ENCODE data around the gene CFHR5.
"Not testable (repeated sequence)": the region's sequence is repeated elsewhere in the genome, so short reads cannot be mapped to it uniquely, and the experiment has no call there.

CFHR5 gene

DNA sequence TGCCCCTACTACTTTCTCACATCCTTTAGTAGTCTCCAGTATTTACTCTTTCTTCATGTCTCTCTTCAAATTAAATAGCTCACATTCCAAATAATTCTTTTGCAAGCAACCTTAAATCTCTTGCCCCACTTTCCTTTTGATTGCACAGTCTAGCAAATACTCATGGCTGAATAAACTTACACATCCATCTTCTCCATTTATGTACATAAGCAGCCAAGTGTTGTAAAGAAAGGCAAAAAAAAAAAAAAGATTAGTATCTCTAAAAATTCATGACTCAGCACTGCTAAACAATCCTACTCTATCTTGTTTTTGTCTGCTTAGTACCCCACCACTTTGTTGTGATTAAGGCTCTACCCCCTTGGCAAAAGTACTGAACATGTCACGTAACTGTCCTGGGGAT is 47.1 kb downstream of the CFHR5 start:
- no peak for DNase-seq

- DNase-seq: no peak
Observed at GRCh38 chr1:197027359-197027758, 50.0 kb downstream of the CFHR5 start.

DNA sequence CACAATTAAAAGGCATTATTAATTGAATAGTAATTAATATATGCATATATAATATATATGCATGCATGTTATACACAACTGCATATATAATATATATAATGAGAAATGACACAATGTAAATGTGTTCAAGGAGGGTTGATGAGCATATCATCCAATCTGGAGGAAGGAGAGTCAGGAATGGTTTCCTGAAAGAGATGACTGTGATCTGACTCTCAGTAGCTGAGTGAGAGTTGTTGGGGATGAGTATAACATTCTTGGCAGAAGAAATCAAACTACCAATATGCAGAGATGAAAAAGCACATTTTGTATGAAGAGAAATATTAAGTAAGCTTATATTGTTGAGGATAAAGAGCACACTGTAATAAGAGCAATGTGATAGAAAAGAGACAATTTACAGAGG is 52.4 kb downstream of the CFHR5 start:
- DNase-seq: no peak

DNA sequence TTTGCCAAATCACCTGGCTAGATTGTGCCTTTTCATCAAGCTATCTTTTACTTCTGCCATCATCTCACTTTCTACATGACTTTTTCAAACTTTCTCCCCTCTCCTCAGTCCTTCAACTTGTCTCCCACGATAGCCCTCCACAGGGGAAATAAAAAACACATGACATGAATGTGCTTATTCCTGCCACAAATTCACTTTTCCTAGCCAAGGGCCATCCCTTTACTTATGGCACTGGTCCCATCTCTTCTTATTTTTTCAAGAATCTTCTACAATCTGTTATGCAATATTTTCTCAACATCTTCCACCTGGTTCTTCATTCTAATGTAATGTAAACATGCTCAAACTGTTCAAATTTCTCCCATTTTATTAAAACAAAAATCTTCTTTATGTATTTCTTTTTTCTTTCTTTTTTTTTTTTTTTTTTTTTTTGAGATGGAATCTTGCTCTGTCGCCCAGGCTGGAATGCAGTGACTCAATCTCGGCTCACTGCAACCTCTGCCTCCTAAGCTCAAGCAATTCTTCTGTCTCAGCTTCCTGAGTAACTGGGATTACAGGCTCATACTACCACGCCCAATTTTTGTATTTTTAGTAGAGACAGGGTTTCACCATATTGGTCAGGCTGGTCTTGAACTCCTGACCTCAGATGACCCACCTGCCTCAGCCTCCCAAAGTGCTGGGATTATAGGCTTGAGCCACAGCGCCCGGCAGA is 57.4 kb downstream of the CFHR5 start:
- not testable (repeated sequence) for DNase-seq

GRCh38 chr1:197036861-197037260 is 59.5 kb downstream of the CFHR5 start:
- DNase-seq: no peak

- DNase-seq: no peak
Observed at GRCh38 chr1:197041486-197042353, 64.4 kb downstream of the CFHR5 start.

DNA sequence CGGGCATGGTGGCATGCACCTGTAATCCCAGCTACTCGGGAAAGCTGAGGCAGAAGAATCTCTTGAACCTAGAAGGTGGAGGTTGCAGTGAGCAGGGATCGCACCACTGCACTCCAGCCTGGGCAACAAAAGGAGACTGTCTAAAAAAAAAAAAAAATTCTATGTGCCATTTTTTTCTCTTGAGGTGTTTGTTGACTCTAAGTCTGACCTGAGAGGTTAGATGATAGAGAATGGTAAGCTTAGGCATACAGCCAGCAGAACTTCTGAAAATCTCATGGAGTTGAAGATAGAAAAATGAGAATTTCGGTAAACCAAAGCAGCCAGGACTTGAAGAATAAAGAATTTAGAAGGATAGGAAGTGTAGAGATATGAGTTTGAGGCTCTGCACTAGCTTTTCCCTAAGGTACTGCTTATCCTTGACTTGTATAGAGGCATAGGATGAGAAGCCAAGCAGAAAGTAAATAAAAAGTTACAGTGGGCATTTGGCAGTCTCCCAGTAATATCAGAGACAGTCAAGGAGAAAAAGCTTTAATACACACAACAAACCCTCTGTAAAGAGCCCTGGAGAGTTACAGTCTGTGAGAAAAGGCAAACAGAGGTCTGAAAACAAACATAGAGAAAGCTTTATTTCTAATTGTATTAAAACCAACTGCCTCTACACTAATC is 65.5 kb downstream of the CFHR5 start:
- DNase-seq: no peak

DNA sequence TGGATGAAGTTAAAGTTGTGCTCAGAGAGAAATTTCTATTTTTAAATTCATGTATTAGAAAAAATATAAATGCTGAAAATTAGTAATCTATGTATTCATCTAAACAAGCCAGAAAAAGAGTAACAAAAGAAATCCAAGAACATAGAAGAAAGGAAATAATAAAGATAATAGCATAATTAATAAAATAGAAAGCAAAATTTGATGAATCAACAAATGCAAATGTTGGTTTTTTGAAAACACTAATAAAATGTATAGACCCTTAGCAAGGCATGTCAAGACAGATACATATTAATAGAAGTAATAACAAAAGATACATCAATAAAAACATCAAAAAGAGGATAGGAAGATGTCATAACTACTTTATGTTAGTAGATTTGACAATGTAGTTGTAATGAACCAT is 71.7 kb downstream of the CFHR5 start:
- DNase-seq: no peak

Data from NCI-H2227 treated with DMSO at 0.1 percent for 48 hours (cell line).